ENCODE measurements around the gene CTIF. TPM values are rescaled to one million over a fixed set of nuclear protein-coding genes. Genes with fewer than 3 reads are reported as not detected.

Gene CTIF
- total RNA-seq, 4 donors from 2014 or later: 72.2 to 137 (median 86.5) TPM

GRCh38 chr18:48672671-48673340 is 134.0 kb downstream of the CTIF start:
- DNase-seq (ENCODE audit: low spot score in 2 of 2): no peak
- WGBS, 2 donors: 93 to 96% methylated on average over 6 of the region's 6 CpGs
- Histone ChIP-seq H3K27me3 (no peaks in the 10 kb centered on the region), H3K27ac (no peak overlapping the region), H3K36me3 (peaks cover 0 to 35% (median 8%) of the 10 kb centered on the region in 3 donors), H3K4me1 (peaks cover 0 to 23% (median 14%) of the 10 kb centered on the region in 4 donors), H3K9me3 (peaks cover 0 to 13% (median 0%) of the 10 kb centered on the region in 4 donors), H3K4me3 (no peak overlapping the region)
- TF ChIP-seq CTCF (IDR thresholded peaks at IDR 0.05) (no peak), POLR2A (IDR thresholded peaks at IDR 0.05) (no peak), EP300 (IDR thresholded peaks at IDR 0.05) (no peak)

- Histone ChIP-seq H3K4me1 (peaks cover 0 to 23% (median 14%) of the 10 kb centered on the region in 4 donors), H3K9me3 (peaks cover 0 to 13% (median 0%) of the 10 kb centered on the region in 4 donors), H3K36me3 (peaks cover 0 to 29% (median 8%) of the 10 kb centered on the region in 3 donors), H3K27me3 (no peaks in the 10 kb centered on the region), H3K4me3 (no peak overlapping the region), H3K27ac (peak overlapping the region in 1 of 4 donors; percentile 11)
- DNase-seq (ENCODE audit: low spot score in 2 of 2): no peak
- 61 to 67% methylated on average over 3 of the region's 3 CpGs for WGBS, 2 donors
- no peak for TF ChIP-seq CTCF (IDR thresholded peaks at IDR 0.05)
- no peak for TF ChIP-seq EP300 (IDR thresholded peaks at IDR 0.05)
- TF ChIP-seq POLR2A (IDR thresholded peaks at IDR 0.05): no peak
Observed at GRCh38 chr18:48673456-48673852, 134.6 kb downstream of the CTIF start.

GRCh38 chr18:48673853-48674721 is 135.3 kb downstream of the CTIF start:
- DNase-seq (ENCODE audit: low spot score in 2 of 2): peak in 1 of 2 donors; percentile 9
- H3K4me1 ChIP-seq: peaks cover 0 to 23% (median 14%) of the 10 kb centered on the region in 4 donors
- no peak overlapping the region for H3K4me3 ChIP-seq
- H3K9me3 ChIP-seq: peaks cover 0 to 13% (median 0%) of the 10 kb centered on the region in 4 donors
- H3K36me3 ChIP-seq: peaks cover 0 to 25% (median 8%) of the 10 kb centered on the region in 3 donors
- H3K27me3 ChIP-seq: no peaks in the 10 kb centered on the region
- 84 to 85% methylated on average over 8 to 9 of the region's 9 CpGs for WGBS, 2 donors
- TF ChIP-seq CTCF (IDR thresholded peaks at IDR 0.05): no peak
- no peak for TF ChIP-seq EP300 (IDR thresholded peaks at IDR 0.05)
- no peak overlapping the region for H3K27ac ChIP-seq

- no peak for DNase-seq (ENCODE audit: low spot score in 2 of 2)
- H3K4me1 ChIP-seq: peaks cover 0 to 30% (median 14%) of the 10 kb centered on the region in 4 donors
Observed at GRCh38 chr18:48674758-48675351, 136.0 kb downstream of the CTIF start.

More at GRCh38 chr18:48674758-48675351, 136.0 kb downstream of the CTIF start:
- H3K36me3 ChIP-seq: peaks cover 0 to 25% (median 8%) of the 10 kb centered on the region in 3 donors
- 81% methylated on average over 4 of the region's 4 CpGs for WGBS, 2 donors
- no peak overlapping the region for H3K27ac ChIP-seq
- H3K4me3 ChIP-seq: no peak overlapping the region
- H3K27me3 ChIP-seq: no peaks in the 10 kb centered on the region
- H3K9me3 ChIP-seq: peaks cover 0 to 13% (median 0%) of the 10 kb centered on the region in 4 donors
- TF ChIP-seq EP300 (IDR thresholded peaks at IDR 0.05) (no peak), CTCF (IDR thresholded peaks at IDR 0.05) (no peak), POLR2A (IDR thresholded peaks at IDR 0.05) (no peak)
